Testis (tissue), 2 donors: Measurements from ENCODE around the gene NANOS3.

ENCODE experiments used
- CTCF ChIP-seq, 3 experiments: fragments of 450-650 bp in 2 of 3; fragments of 200-600 bp in 1 of 3; sonication (generic) in 1 of 3; IDR thresholded peaks; one replicate each; pipeline ENCODE4 v1.5.1; 2016 to 2019; ENCODE audit warnings: antibody characterized with exemption in 3 of 3, mild to moderate bottlenecking in 2 of 3, moderate library complexity in 1 of 3
- POLR2A ChIP-seq: fragments of 450-650 bp; IDR thresholded peaks from one replicate; pipeline ENCODE4 v1.6.1; 2017; ENCODE audit warnings: antibody characterized with exemption, mild to moderate bottlenecking, moderate library complexity

GRCh38 chr19:13849991-13850909 is 26.7 kb upstream of the NANOS3 start:
- TF ChIP-seq CTCF (IDR thresholded peaks at IDR 0.05) (no peak), POLR2A (no peak)
